HEK293 (cell line): Measurements from ENCODE around the gene CNPPD1.

Experiments used
- GLIS2 ChIP-seq: fragments of 450-650 bp; formaldehyde crosslinking; IDR thresholded peaks from 2 replicates; pipeline ENCODE4 v1.5.1; 2016; ENCODE audit warnings: missing biosample characterization, missing genetic modification characterization
- HIC1 ChIP-seq: fragments of 450-650 bp; formaldehyde crosslinking; IDR thresholded peaks from 2 replicates; pipeline ENCODE4 v1.5.1; 2016; ENCODE audit warnings: missing biosample characterization, missing genetic modification characterization
- KLF10 ChIP-seq: fragments of 450-650 bp; IDR thresholded peaks from 2 replicates; pipeline ENCODE4 v1.5.1; 2018; ENCODE audit warnings: missing biosample characterization, mild to moderate bottlenecking, missing genetic modification characterization
- KLF17 ChIP-seq: fragments of 450-650 bp; formaldehyde crosslinking; IDR thresholded peaks from 2 replicates; pipeline ENCODE4 v1.5.1; 2016; ENCODE audit warnings: missing biosample characterization, missing genetic modification characterization
- PATZ1 ChIP-seq: fragments of 450-650 bp; formaldehyde crosslinking; IDR thresholded peaks from 2 replicates; pipeline ENCODE4 v1.5.1; 2016; ENCODE audit warnings: missing biosample characterization, missing genetic modification characterization
- PRDM1 ChIP-seq: fragments of 450-650 bp; formaldehyde crosslinking; IDR thresholded peaks from 2 replicates; pipeline ENCODE4; 2016; ENCODE audit warnings: missing biosample characterization, missing genetic modification characterization
- PRDM4 ChIP-seq: fragments of 450-650 bp; formaldehyde crosslinking; IDR thresholded peaks from 2 replicates; pipeline ENCODE4 v1.5.1; 2017; ENCODE audit warnings: missing biosample characterization, missing genetic modification characterization
- TRIM28 ChIP-seq: IDR thresholded peaks from 2 replicates; pipeline ENCODE4 v1.6.1; 2011; ENCODE audit warnings: low read length, control low read depth, borderline replicate concordance
- ZBTB17 ChIP-seq: fragments of 450-650 bp; formaldehyde crosslinking; IDR thresholded peaks from 2 replicates; pipeline ENCODE4 v1.5.1; 2016; ENCODE audit warnings: missing biosample characterization, missing genetic modification characterization
- ZBTB26 ChIP-seq: fragments of 450-650 bp; formaldehyde crosslinking; optimal IDR thresholded peaks from 2 replicates; pipeline ENCODE3; 2016; ENCODE audit warnings: missing biosample characterization, mild to moderate bottlenecking, missing genetic modification characterization
- ZFP37 ChIP-seq: fragments of 450-650 bp; formaldehyde crosslinking; IDR thresholded peaks from 2 replicates; pipeline ENCODE4 v1.5.1; 2016; ENCODE audit warnings: missing biosample characterization, missing genetic modification characterization
- ZFP69B ChIP-seq: fragments of 450-650 bp; formaldehyde crosslinking; IDR thresholded peaks from 2 replicates; pipeline ENCODE4 v1.5.1; 2016; ENCODE audit warnings: missing biosample characterization, missing genetic modification characterization
- ZNF10 ChIP-seq: fragments of 450-650 bp; formaldehyde crosslinking; IDR thresholded peaks from 2 replicates; pipeline ENCODE4 v1.5.1; 2017; ENCODE audit warnings: missing biosample characterization, missing genetic modification characterization
- ZNF138 ChIP-seq: fragments of 450-650 bp; formaldehyde crosslinking; IDR thresholded peaks from 2 replicates; pipeline ENCODE4 v1.5.1; 2016; ENCODE audit warnings: missing biosample characterization, missing genetic modification characterization, borderline replicate concordance
- ZNF2 ChIP-seq: fragments of 450-650 bp; formaldehyde crosslinking; IDR thresholded peaks from 2 replicates; pipeline ENCODE4 v1.5.1; 2016; ENCODE audit warnings: missing biosample characterization, missing genetic modification characterization
- ZNF302 ChIP-seq: fragments of 450-650 bp; formaldehyde crosslinking; IDR thresholded peaks from 2 replicates; pipeline ENCODE4 v1.5.1; 2016; ENCODE audit warnings: missing biosample characterization, missing genetic modification characterization, low read depth
- ZNF398 ChIP-seq: fragments of 450-650 bp; formaldehyde crosslinking; IDR thresholded peaks from 2 replicates; pipeline ENCODE4 v1.5.1; 2017; ENCODE audit warnings: missing biosample characterization, missing genetic modification characterization
- ZNF423 ChIP-seq: fragments of 450-650 bp; formaldehyde crosslinking; IDR thresholded peaks from 2 replicates; pipeline ENCODE4 v1.5.1; 2016; ENCODE audit warnings: missing biosample characterization, missing genetic modification characterization
- ZNF426 ChIP-seq: fragments of 450-650 bp; formaldehyde crosslinking; IDR thresholded peaks from 2 replicates; pipeline ENCODE4 v1.5.1; 2017; ENCODE audit warnings: missing biosample characterization, missing genetic modification characterization, mild to moderate bottlenecking, inconsistent platforms, moderate library complexity
- ZNF610 ChIP-seq: fragments of 450-650 bp; formaldehyde crosslinking; IDR thresholded peaks from 2 replicates; pipeline ENCODE4 v1.5.1; 2016; ENCODE audit warnings: missing biosample characterization, missing genetic modification characterization, borderline replicate concordance
- ZNF660 ChIP-seq: fragments of 450-650 bp; IDR thresholded peaks from 2 replicates; pipeline ENCODE4 v1.5.1; 2018; ENCODE audit warnings: missing biosample characterization, mild to moderate bottlenecking, missing genetic modification characterization
- ZNF670 ChIP-seq: fragments of 450-650 bp; formaldehyde crosslinking; IDR thresholded peaks from 2 replicates; pipeline ENCODE4 v1.5.1; 2016; ENCODE audit warnings: missing biosample characterization, missing genetic modification characterization, low read depth
- ZNF704 ChIP-seq: fragments of 450-650 bp; formaldehyde crosslinking; IDR thresholded peaks from 2 replicates; pipeline ENCODE4 v1.5.1; 2016; ENCODE audit warnings: missing biosample characterization, missing genetic modification characterization
- ZNF76 ChIP-seq: fragments of 450-650 bp; formaldehyde crosslinking; IDR thresholded peaks from 2 replicates; pipeline ENCODE4; 2016; ENCODE audit warnings: low read depth, missing biosample characterization, missing genetic modification characterization, borderline replicate concordance
- ZNF776 ChIP-seq: fragments of 450-650 bp; formaldehyde crosslinking; IDR thresholded peaks from 2 replicates; pipeline ENCODE4 v1.5.0; 2017; ENCODE audit warnings: missing biosample characterization, missing genetic modification characterization, borderline replicate concordance

Gene CNPPD1

GRCh38 chr2:219160186-219161017, 16.3 kb downstream of the CNPPD1 start, which contains the start of gene NHEJ1 (continued):
- TF ChIP-seq ZBTB26 (tag by site-specific recombination) (peak; percentile 83), ZNF398 (tag by site-specific recombination) (0 out of 2 replicates have a peak, but pooled peaks have one; percentile 53), ZNF10 (peak; percentile 31; the same call in 1 of the 2 replicates), PATZ1 (peak; percentile 90), ZNF76 (tag by site-specific recombination) (peak; percentile 71; the same call in 1 of the 2 replicates), TRIM28 (no peak), KLF10 (tag by site-specific recombination) (peak; percentile 64), ZNF704 (tag by site-specific recombination) (no peak), KLF17 (tag by site-specific recombination) (peak; percentile 57; the same call in 1 of the 2 replicates), ZNF776 (tag by site-specific recombination) (no peak), ZNF302 (tag by site-specific recombination) (no peak), ZNF2 (tag by site-specific recombination) (0 out of 2 replicates have a peak, but pooled peaks have one; percentile 45), ZNF660 (tag by site-specific recombination) (peak; percentile 43; the same call in 1 of the 2 replicates), HIC1 (tag by site-specific recombination) (peak; percentile 36; the same call in 1 of the 2 replicates), ZNF670 (no peak), PRDM1 (tag by site-specific recombination) (peak; percentile 62), ZNF610 (tag by site-specific recombination) (0 out of 2 replicates have a peak, but pooled peaks have one; percentile 35), GLIS2 (tag by site-specific recombination) (peak; percentile 92), ZFP37 (tag by site-specific recombination) (peak; percentile 72; the same call in 1 of the 2 replicates), ZFP69B (tag by site-specific recombination) (peak; percentile 96), PRDM4 (tag by site-specific recombination) (no peak), ZNF426 (tag by site-specific recombination) (no peak), ZNF423 (tag by site-specific recombination) (peak; percentile 61), ZNF138 (tag by site-specific recombination) (no peak), ZBTB17 (tag by site-specific recombination) (peak; percentile 42; the same call in 1 of the 2 replicates)
